Keratinocyte (primary cell): ENCODE measurements around the gene SETD2. TPM values are rescaled to one million over a fixed set of nuclear protein-coding genes. Genes with fewer than 3 reads are reported as not detected.
A peak's percentile ranks its signal among the peaks of the same experiment; 100 is the strongest.

ENCODE experiments used
- DNase-seq: peaks from one replicate; pipeline ENCODE4 v3.0.0-alpha.2; 2011; ENCODE audit warnings: low read depth, missing footprints, low spot score
- FAIRE-seq: peaks from 2 replicates; lab custom pipeline; 2011; peaks lifted over from hg19 to GRCh38; lab: Jason Lieb, UNC
- H2AFZ ChIP-seq: 2 replicates; pipeline ENCODE4 v1.6.0; 2012; ENCODE audit warnings: low read length, control low read depth, inconsistent platforms; ENCODE audit not compliant: control insufficient read depth
- H3K27ac ChIP-seq: 2 replicates; pipeline ENCODE4 v1.5.1; 2011; ENCODE audit warnings: low read length; ENCODE audit not compliant: control insufficient read depth, insufficient read depth
- H3K27me3 ChIP-seq: 3 replicates; pipeline ENCODE4 v1.6.0; 2011; ENCODE audit warnings: low read length; ENCODE audit not compliant: control insufficient read depth, insufficient read depth; ENCODE audit errors: extremely low read depth
- H3K36me3 ChIP-seq, 2 experiments: 2 replicates in 1 of 2; 3 replicates in 1 of 2; pipeline ENCODE4 v1.5.1; 2011; ENCODE audit warnings: low read length in 2 of 2, mild to moderate bottlenecking in 1 of 2; ENCODE audit not compliant: control insufficient read depth in 2 of 2, insufficient read depth in 2 of 2; ENCODE audit errors: extremely low read depth in 1 of 2
- H3K4me1 ChIP-seq: 3 replicates; pipeline ENCODE4 v1.5.1; 2011; ENCODE audit warnings: low read length; ENCODE audit not compliant: control insufficient read depth, insufficient read depth; ENCODE audit errors: extremely low read depth
- H3K4me2 ChIP-seq: 3 replicates; pipeline ENCODE4 v1.6.0; 2011; ENCODE audit warnings: low read depth, low read length; ENCODE audit not compliant: control insufficient read depth, insufficient read depth; ENCODE audit errors: extremely low read depth
- H3K4me3 ChIP-seq, 3 experiments: fragments of 200-600 bp in 1 of 3; sonication (generic) in 1 of 3; 2 replicates in 2 of 3; 3 replicates in 1 of 3; pipeline ENCODE4 v1.5.1; 2011 to 2016; ENCODE audit warnings: low read length in 3 of 3, mild to moderate bottlenecking in 3 of 3, control low read depth in 2 of 3, inconsistent platforms in 1 of 3, low read depth in 1 of 3, mixed read lengths in 1 of 3, mixed run types in 1 of 3, moderate library complexity in 1 of 3; ENCODE audit not compliant: control insufficient read depth in 2 of 3, insufficient read depth in 2 of 3; ENCODE audit errors: extremely low read depth in 1 of 3
- H3K79me2 ChIP-seq: 2 replicates; pipeline ENCODE4 v1.6.0; 2012; ENCODE audit warnings: low read length; ENCODE audit not compliant: control insufficient read depth, insufficient read depth
- H3K9ac ChIP-seq: 3 replicates; pipeline ENCODE4 v1.6.0; 2011; ENCODE audit warnings: low read length; ENCODE audit not compliant: control insufficient read depth, insufficient read depth; ENCODE audit errors: extremely low read depth
- H3K9me1 ChIP-seq: 3 replicates; pipeline ENCODE4 v1.6.0; 2011; ENCODE audit warnings: low read length; ENCODE audit not compliant: control insufficient read depth, insufficient read depth; ENCODE audit errors: extremely low read depth
- H3K9me3 ChIP-seq: 2 replicates; pipeline ENCODE4 v1.5.1; 2012; ENCODE audit warnings: low read depth, low read length; ENCODE audit not compliant: control insufficient read depth
- H4K20me1 ChIP-seq: 3 replicates; pipeline ENCODE4 v1.6.0; 2011; ENCODE audit warnings: low read length; ENCODE audit not compliant: control insufficient read depth, insufficient read depth; ENCODE audit errors: extremely low read depth
- CTCF ChIP-seq, 3 experiments: IDR thresholded peaks in 1 of 3; conservative IDR thresholded peaks in 1 of 3; optimal IDR thresholded peaks in 1 of 3; 2 replicates in 2 of 3; 3 replicates in 1 of 3; pipeline versions ENCODE3 to v1.5.1; 2011; ENCODE audit warnings: low read length in 3 of 3, mild to moderate bottlenecking in 3 of 3, moderate library complexity in 2 of 3, control low read depth in 1 of 3, inconsistent platforms in 1 of 3; ENCODE audit not compliant: insufficient read depth in 2 of 3; ENCODE audit errors: extremely low read depth in 1 of 3
- EZH2 ChIP-seq: IDR thresholded peaks from one replicate; pipeline ENCODE4 v1.6.1; 2012; ENCODE audit warnings: inconsistent platforms, mild to moderate bottlenecking, low read length, moderate library complexity
- dilution Hi-C: fragments of 300-500 bp; cut with MboI; formaldehyde crosslinking; loops from one replicate; pipeline ENCODE4 v1.7.0; 2020; ENCODE audit warnings: low sequenced_read_pairs; ENCODE audit not compliant: extremely low pct_ligation_motif_present
- polyA plus RNA-seq, 5 experiments: library from polyadenylated mRNA; depleted of rRNA in 3 of 5; stranded (reverse) in 3 of 5; stranded (forward) in 1 of 5; unstranded in 1 of 5; fragments of >200 nt; gene quantifications; 1 replicate in 1 of 5; 2 replicates in 3 of 5; 3 replicates in 1 of 5; pipeline versions ENCODE4 v1.2.1 to v1.2.3, GENCODE V29; 2011 to 2012; ENCODE audit warnings: missing spikeins in 2 of 5, low read depth in 1 of 5, low replicate concordance in 1 of 5

Gene SETD2
- polyA plus RNA-seq, 1 donor (not counting 4 experiments of a cell fraction or from before 2014, with no cell fraction given): 23.3 TPM

GRCh38 chr3:46988616-46989015, 175.3 kb downstream of the SETD2 start:
- dilution Hi-C loops: no loop called here
- H3K9me1 ChIP-seq: no peaks in the 10 kb centered on the region
- H3K4me1 ChIP-seq: peaks cover 26% of the 10 kb centered on the region
- H4K20me1 ChIP-seq: no peaks in the 10 kb centered on the region
- H3K9ac ChIP-seq: no peak overlapping the region
- no peaks in the 10 kb centered on the region for H3K9me3 ChIP-seq
- H3K27me3 ChIP-seq: no peaks in the 10 kb centered on the region
- H3K27ac ChIP-seq: no peak overlapping the region
- no peak overlapping the region for H3K4me2 ChIP-seq
- no peak for DNase-seq
- H3K36me3 ChIP-seq: peaks cover 8 to 27% of the 10 kb centered on the region in 2 experiments
- no peak overlapping the region for H2AFZ ChIP-seq
- H3K79me2 ChIP-seq: peaks cover 7% of the 10 kb centered on the region
- H3K4me3 ChIP-seq: no peak overlapping the region
- TF ChIP-seq CTCF (optimal IDR thresholded peaks at IDR 0.05 in 1 of 3, IDR thresholded peaks at IDR 0.05 in 1 of 3, conservative IDR thresholded peaks at IDR 0.05 in 1 of 3; ENCODE audit: extremely low read depth in 1 of 3, insufficient read depth in 2 of 3, low read length in 3 of 3) (no peak), EZH2 (no peak)
- no peak for FAIRE-seq

- peak; percentile 68 for DNase-seq
- Histone ChIP-seq H3K4me2 (peak overlapping the region; percentile 61), H3K9ac (peak overlapping the region; percentile 68), H3K9me3 (no peaks in the 10 kb centered on the region), H3K27ac (peak overlapping the region; percentile 74), H2AFZ (peak overlapping the region; percentile 50), H3K4me3 (peak overlapping the region in 1 of 3 experiments; percentile 45), H3K36me3 (peaks cover 8 to 27% of the 10 kb centered on the region in 2 experiments), H3K4me1 (peaks cover 27% of the 10 kb centered on the region), H4K20me1 (no peaks in the 10 kb centered on the region), H3K27me3 (no peaks in the 10 kb centered on the region), H3K9me1 (no peaks in the 10 kb centered on the region), H3K79me2 (peaks cover 8% of the 10 kb centered on the region)
- dilution Hi-C loops: no loop called here
- no peak for TF ChIP-seq EZH2
- TF ChIP-seq CTCF (optimal IDR thresholded peaks at IDR 0.05 in 1 of 3, IDR thresholded peaks at IDR 0.05 in 1 of 3, conservative IDR thresholded peaks at IDR 0.05 in 1 of 3; ENCODE audit: extremely low read depth in 1 of 3, insufficient read depth in 2 of 3, low read length in 3 of 3): no peak
- no peak for FAIRE-seq
These were observed 176.0 kb downstream of the SETD2 start for GRCh38 chr3:46987743-46988401.
